H1 (cell line): Measurements from ENCODE around the gene OR2AE1. TPM values are rescaled to one million over a fixed set of nuclear protein-coding genes. Genes with fewer than 3 reads are reported as not detected.

Experiments used
- CTCF ChIA-PET: fragments of 300-600 bp; sonication (Branson Sonifier 250); formaldehyde crosslinking; loops from one replicate; lab custom pipeline; 2021; ENCODE audit not compliant: partially characterized antibody; lab: Charles Lee
- POLR2A ChIA-PET: fragments of 300-600 bp; sonication (Branson Sonifier 250); formaldehyde crosslinking; loops from one replicate; lab custom pipeline; 2021; ENCODE audit warnings: inconsistent platforms; ENCODE audit not compliant: partially characterized antibody; lab: Charles Lee
- DNase-seq, 2 experiments: peaks; one replicate each; pipeline versions ENCODE4 v3.0.0 to v3.0.0-alpha.2; 2010 to 2022; ENCODE audit warnings: low spot score in 2 of 2, low read depth in 1 of 2, mixed read lengths in 1 of 2
- FAIRE-seq: peaks from 2 replicates; lab custom pipeline; 2011; peaks lifted over from hg19 to GRCh38; lab: Jason Lieb, UNC
- H2AFZ ChIP-seq: 2 replicates; pipeline ENCODE4 v1.8.1; 2012; ENCODE audit warnings: low read length, inconsistent platforms
- H2AK5ac ChIP-seq: 2 replicates; pipeline ENCODE4 v1.6.1; 2013; ENCODE audit warnings: low read depth, low read length
- H2BK120ac ChIP-seq: replicated peaks from 2 replicates; pipeline ENCODE3; 2013; ENCODE audit warnings: low read depth, low read length, inconsistent platforms
- H2BK12ac ChIP-seq: 2 replicates; pipeline ENCODE4 v1.6.1; 2013; ENCODE audit warnings: low read depth, low read length
- H2BK15ac ChIP-seq: 2 replicates; pipeline ENCODE4 v1.6.1; 2013; ENCODE audit warnings: low read length
- H2BK20ac ChIP-seq: 2 replicates; pipeline ENCODE4 v1.6.1; 2013; ENCODE audit warnings: low read length
- H2BK5ac ChIP-seq: 2 replicates; pipeline ENCODE4 v1.6.1; 2013; ENCODE audit warnings: low read depth, low read length
- H3K14ac ChIP-seq: 2 replicates; pipeline ENCODE4 v1.6.1; 2013; ENCODE audit warnings: inconsistent platforms; ENCODE audit not compliant: insufficient read length
- H3K18ac ChIP-seq: 2 replicates; pipeline ENCODE4 v1.6.1; 2013; ENCODE audit warnings: low read length; ENCODE audit errors: extremely low read depth
- H3K23ac ChIP-seq: 2 replicates; pipeline ENCODE4 v1.6.1; 2013; ENCODE audit warnings: inconsistent platforms; ENCODE audit not compliant: insufficient read length
- H3K23me2 ChIP-seq: 2 replicates; pipeline ENCODE4 v1.6.1; 2013; ENCODE audit warnings: low read depth, low read length
- H3K27ac ChIP-seq: 2 replicates; pipeline ENCODE4 v1.6.1; 2011; ENCODE audit warnings: low read depth, low read length, inconsistent platforms
- H3K27me3 ChIP-seq, 4 experiments: replicated peaks in 1 of 4; 1 replicate in 1 of 4; 2 replicates in 3 of 4; pipeline versions ENCODE4 v1.6.1 to v1.8.1; 2011 to 2013; ENCODE audit warnings: low read length in 3 of 4, mild to moderate bottlenecking in 3 of 4, inconsistent platforms in 2 of 4, mixed read lengths in 2 of 4, moderate library complexity in 1 of 4; ENCODE audit not compliant: control insufficient read depth in 3 of 4, insufficient read depth in 3 of 4; ENCODE audit errors: extremely low read depth in 1 of 4
- H3K36me3 ChIP-seq, 4 experiments: 2 replicates each; pipeline versions ENCODE4 v1.6.1 to v1.8.1; 2011 to 2013; ENCODE audit warnings: mild to moderate bottlenecking in 4 of 4, low read length in 3 of 4, moderate library complexity in 2 of 4, control low read depth in 1 of 4, inconsistent platforms in 1 of 4; ENCODE audit not compliant: insufficient read depth in 4 of 4, control insufficient read depth in 2 of 4
- H3K4ac ChIP-seq: replicated peaks from 2 replicates; pipeline ENCODE3; 2013; ENCODE audit warnings: low read length, low read depth, mixed read lengths, inconsistent platforms; ENCODE audit not compliant: insufficient read length
- H3K4me1 ChIP-seq, 4 experiments: replicated peaks in 1 of 4; 1 replicate in 1 of 4; 2 replicates in 3 of 4; pipeline versions ENCODE4 v1.6.1 to v1.8.1; 2011 to 2013; ENCODE audit warnings: low read length in 3 of 4, inconsistent platforms in 2 of 4, mixed read lengths in 1 of 4; ENCODE audit not compliant: insufficient read depth in 4 of 4, control insufficient read depth in 3 of 4
- H3K4me2 ChIP-seq, 2 experiments: 2 replicates each; pipeline versions ENCODE4 v1.6.1 to v1.8.1; 2011 to 2013; ENCODE audit warnings: low read depth in 2 of 2, low read length in 2 of 2, control low read depth in 1 of 2, inconsistent platforms in 1 of 2, mild to moderate bottlenecking in 1 of 2; ENCODE audit not compliant: insufficient read depth in 1 of 2
- H3K4me3 ChIP-seq, 4 experiments: fragments of 200-600, 300-600 bp in 1 of 4; sonication (generic), shearing (Covaris generic), sonication (Bioruptor Twin) in 1 of 4; 2 replicates each; pipeline versions ENCODE4 v1.5.1 to v1.8.1; 2011 to 2016; ENCODE audit warnings: low read length in 4 of 4, low read depth in 3 of 4, control low read depth in 2 of 4, inconsistent platforms in 2 of 4, mild to moderate bottlenecking in 2 of 4, mixed read lengths in 1 of 4, moderate library complexity in 1 of 4; ENCODE audit not compliant: insufficient read depth in 2 of 4; ENCODE audit errors: extremely low read depth in 1 of 4
- H3K56ac ChIP-seq: replicated peaks from 2 replicates; pipeline ENCODE3; 2013; ENCODE audit warnings: low read depth, mild to moderate bottlenecking, mixed read lengths, low read length, inconsistent platforms; ENCODE audit not compliant: insufficient read length
- H3K79me1 ChIP-seq: 2 replicates; pipeline ENCODE4 v1.6.1; 2013; ENCODE audit warnings: low read depth, low read length, control low read depth
- H3K79me2 ChIP-seq, 2 experiments: 2 replicates each; pipeline versions ENCODE4 v1.6.1 to v1.8.1; 2012 to 2013; ENCODE audit warnings: low read length in 2 of 2, mild to moderate bottlenecking in 2 of 2, inconsistent platforms in 1 of 2; ENCODE audit not compliant: insufficient read depth in 2 of 2, control insufficient read depth in 1 of 2
- H3K9ac ChIP-seq, 4 experiments: replicated peaks in 1 of 4; 1 replicate in 1 of 4; 2 replicates in 3 of 4; pipeline versions ENCODE4 v1.6.1 to v1.8.1; 2011 to 2013; ENCODE audit warnings: low read depth in 3 of 4, low read length in 3 of 4, control low read depth in 2 of 4, mild to moderate bottlenecking in 2 of 4, moderate library complexity in 2 of 4, inconsistent platforms in 1 of 4; ENCODE audit errors: extremely low read depth in 1 of 4
- H3K9me3 ChIP-seq, 2 experiments: 2 replicates each; pipeline versions ENCODE4 v1.6.1 to v1.8.1; 2012 to 2013; ENCODE audit warnings: mild to moderate bottlenecking in 2 of 2, moderate library complexity in 2 of 2, control low read depth in 1 of 2, inconsistent platforms in 1 of 2, low read depth in 1 of 2, low read length in 1 of 2, mixed read lengths in 1 of 2; ENCODE audit not compliant: insufficient read depth in 2 of 2
- H4K20me1 ChIP-seq, 2 experiments: replicated peaks in 1 of 2; 2 replicates each; pipeline versions ENCODE3 to v1.8.1; 2011 to 2013; ENCODE audit warnings: inconsistent platforms in 2 of 2, low read length in 2 of 2, mild to moderate bottlenecking in 1 of 2; ENCODE audit not compliant: insufficient read depth in 2 of 2, control insufficient read depth in 1 of 2
- H4K5ac ChIP-seq: 2 replicates; pipeline ENCODE4 v1.6.1; 2013; ENCODE audit warnings: low read length, low read depth, mixed read lengths, inconsistent platforms; ENCODE audit not compliant: insufficient read length
- H4K8ac ChIP-seq: 2 replicates; pipeline ENCODE4 v1.8.0; 2013; ENCODE audit warnings: mild to moderate bottlenecking, moderate library complexity, low read length, inconsistent platforms; ENCODE audit not compliant: insufficient read depth; ENCODE audit errors: extremely low read depth
- H4K91ac ChIP-seq: replicated peaks from 2 replicates; pipeline ENCODE3; 2013; ENCODE audit warnings: low read length, mixed read lengths, inconsistent platforms; ENCODE audit not compliant: insufficient read length
- CBX5 ChIP-seq: fragments of 300-800, 300-1000 bp; sonication (generic); IDR thresholded peaks from 2 replicates; pipeline ENCODE4 v1.7.1; 2016; ENCODE audit warnings: antibody characterized with exemption, low read length, low read depth
- CEBPB ChIP-seq: IDR thresholded peaks from 2 replicates; pipeline ENCODE4 v1.6.1; 2012; ENCODE audit warnings: low read depth, low read length
- EP300 ChIP-seq, 2 experiments: IDR thresholded peaks; 1 replicate in 1 of 2; 2 replicates in 1 of 2; pipeline ENCODE4 v1.6.1; 2011 to 2012; ENCODE audit warnings: low read depth in 2 of 2, low read length in 2 of 2, mild to moderate bottlenecking in 2 of 2, borderline replicate concordance in 1 of 2, inconsistent platforms in 1 of 2, moderate library complexity in 1 of 2
- EZH2 ChIP-seq: fragments of 200-600 bp; sonication (generic); IDR thresholded peaks from 2 replicates; pipeline ENCODE4 v1.7.1; 2012; ENCODE audit warnings: low read depth, mild to moderate bottlenecking, moderate library complexity, low read length, inconsistent platforms; ENCODE audit not compliant: severe bottlenecking
- GTF2F1 ChIP-seq: IDR thresholded peaks from 2 replicates; pipeline ENCODE4 v1.6.1; 2012; ENCODE audit warnings: low read depth, low read length, improper control_type of control experiment, borderline replicate concordance
- JUN ChIP-seq: IDR thresholded peaks from 2 replicates; pipeline ENCODE4 v1.6.1; 2011; ENCODE audit warnings: low read depth, mild to moderate bottlenecking, improper control_type of control experiment, low read length
- KDM4A ChIP-seq: IDR thresholded peaks from one replicate; pipeline ENCODE4 v1.7.1; 2012; ENCODE audit warnings: low read depth, mild to moderate bottlenecking, moderate library complexity, low read length, inconsistent platforms; ENCODE audit not compliant: severe bottlenecking
- POLR2A ChIP-seq, 2 experiments: IDR thresholded peaks; 1 replicate in 1 of 2; 2 replicates in 1 of 2; pipeline ENCODE4 v1.6.1; 2011; ENCODE audit warnings: low read depth in 2 of 2, low read length in 2 of 2, mild to moderate bottlenecking in 2 of 2; ENCODE audit errors: control extremely low read depth in 1 of 2
- POU5F1 ChIP-seq: IDR thresholded peaks from 2 replicates; pipeline ENCODE4 v1.6.1; 2011; ENCODE audit warnings: low read depth, mild to moderate bottlenecking, low read length, moderate library complexity
- SAP30 ChIP-seq: fragments of 300-600 bp; sonication (generic); IDR thresholded peaks from 2 replicates; pipeline ENCODE4 v1.7.1; 2012; ENCODE audit warnings: low read length, moderate library complexity, mild to moderate bottlenecking, inconsistent platforms; ENCODE audit not compliant: insufficient read depth, insufficient replicate concordance
- SIN3A ChIP-seq, 2 experiments: IDR thresholded peaks in 1 of 2; conservative IDR thresholded peaks in 1 of 2; 2 replicates each; pipeline ENCODE4 v1.6.1; 2011 to 2012; ENCODE audit warnings: low read length in 2 of 2, improper control_type of control experiment in 1 of 2, low read depth in 1 of 2, mild to moderate bottlenecking in 1 of 2
- SP4 ChIP-seq: IDR thresholded peaks from 2 replicates; pipeline ENCODE4 v1.6.1; 2012; ENCODE audit warnings: low read length, inconsistent platforms
- TBP ChIP-seq: IDR thresholded peaks from 2 replicates; pipeline ENCODE4 v1.6.1; 2011; ENCODE audit warnings: low read depth, low read length, improper control_type of control experiment
- TEAD4 ChIP-seq: IDR thresholded peaks from 2 replicates; pipeline ENCODE4 v1.6.1; 2012; ENCODE audit warnings: low read depth, low read length, inconsistent platforms, mixed read lengths
- ZNF274 ChIP-seq: IDR thresholded peaks from 2 replicates; pipeline ENCODE4 v1.7.0; 2012; ENCODE audit warnings: low read length, borderline replicate concordance; ENCODE audit errors: extremely low read depth
- WGBS, 2 experiments: shearing (Covaris generic) in 1 of 2; methylation state at CpG; one replicate each; pipeline versions ENCODE4 v1.1.6 to v1.1.7; 2013 to 2015; ENCODE audit warnings: low lambda C conversion rate in 2 of 2, mixed read lengths in 2 of 2, inconsistent platforms in 1 of 2, low coverage in 1 of 2, missing lambda C conversion rate in 1 of 2; ENCODE audit not compliant: insufficient replicate concordance in 2 of 2, insufficient coverage in 1 of 2, insufficient read length in 1 of 2; ENCODE audit errors: extremely low coverage in 1 of 2, missing lambda C conversion rate in 1 of 2; 5-methylcytosine and 5-hydroxymethylcytosine counted together
- polyA plus RNA-seq, 7 experiments: library from polyadenylated mRNA; depleted of rRNA in 3 of 7; stranded (reverse) in 5 of 7; unstranded in 2 of 7; fragments of >200 nt in 5 of 7; fragments of 200-250 nt in 2 of 7; gene quantifications; 1 replicate in 5 of 7; 2 replicates in 1 of 7; 4 replicates in 1 of 7; pipeline versions ENCODE4 v1.2.1 to v1.2.3, GENCODE V29; 2011 to 2013; ENCODE audit warnings: missing spikeins in 2 of 7, mixed read lengths in 2 of 7
- total RNA-seq: library from RNA; stranded (reverse); fragmentation: NEBNext Ultra II Directional; extraction: Animal tissue kit (Norgen Biotek cat#: 25700); gene quantifications from 2 replicates; pipeline ENCODE4 v1.2.1, GENCODE V29; 2021

Gene OR2AE1
- total and polyA plus RNA-seq, 2 of the 8 experiments (the other 6 are each of a cell fraction or from before 2014, with no cell fraction given), result not detected

GRCh38 chr7:99842926-99843325, 33.9 kb downstream of the OR2AE1 start:
- no peak overlapping the region for H2AK5ac ChIP-seq
- DNase-seq (no peak), FAIRE-seq (no peak)
- peaks cover 4 to 17% (median 16%) of the 10 kb centered on the region in 4 experiments; a peak in 6 of 7 replicates for H3K4me1 ChIP-seq
- H2AFZ ChIP-seq, result no peak overlapping the region
- H3K79me2 ChIP-seq, result no peaks in the 10 kb centered on the region
- H3K79me1 ChIP-seq, result no peaks in the 10 kb centered on the region
- H3K56ac ChIP-seq, result no peak overlapping the region
- no peak overlapping the region for H4K8ac ChIP-seq
- no peak overlapping the region for H2BK5ac ChIP-seq
- H3K36me3 ChIP-seq, result no peaks in the 10 kb centered on the region
- no peak overlapping the region for H2BK15ac ChIP-seq
- H2BK12ac ChIP-seq, result no peak overlapping the region
- no peak overlapping the region for H4K91ac ChIP-seq
- H3K9ac ChIP-seq, result no peak overlapping the region
- WGBS, 2 experiments, result 71% methylated on average over 2 of the region's 2 CpGs; no CpG with 5 or more reads in 1 of the 2 experiments
- no peak overlapping the region for H4K5ac ChIP-seq
- no peak overlapping the region for H3K4me3 ChIP-seq
- H4K20me1 ChIP-seq, result no peaks in the 10 kb centered on the region
- ChIA-PET POLR2A (no interaction called here), CTCF (no interaction called here)
- H3K18ac ChIP-seq, result no peak overlapping the region
- H2BK20ac ChIP-seq, result no peak overlapping the region
- H2BK120ac ChIP-seq, result no peak overlapping the region
- no peak overlapping the region for H3K14ac ChIP-seq
- no peaks in the 10 kb centered on the region for H3K23me2 ChIP-seq
- H3K27ac ChIP-seq, result 0 out of 2 replicates have a peak overlapping the region, but pooled peaks have one; percentile 40
- no peaks in the 10 kb centered on the region for H3K27me3 ChIP-seq
- H3K4me2 ChIP-seq, result no peak overlapping the region
- H3K23ac ChIP-seq, result no peak overlapping the region
- H3K9me3 ChIP-seq, result no peaks in the 10 kb centered on the region
- no peak overlapping the region for H3K4ac ChIP-seq
- TF ChIP-seq SAP30 (no peak), JUN (no peak), KDM4A (no peak), TBP (no peak), GTF2F1 (no peak), SIN3A (conservative IDR thresholded peaks at IDR 0.05 in 1 of 2, IDR thresholded peaks at IDR 0.05 in 1 of 2; ENCODE audit: low read depth in 1 of 2, low read length in 2 of 2) (no peak), CEBPB (no peak), CBX5 (no peak), EP300 (IDR thresholded peaks at IDR 0.05; ENCODE audit: borderline replicate concordance in 1 of 2, low read depth in 2 of 2, low read length in 2 of 2) (no peak), POLR2A (IDR thresholded peaks at IDR 0.05; ENCODE audit: control extremely low read depth in 1 of 2, low read depth in 2 of 2, low read length in 2 of 2) (no peak), SP4 (no peak), POU5F1 (no peak), ZNF274 (no peak), TEAD4 (no peak), EZH2 (no peak)
